HFFc6 (cell line): ENCODE results near the gene PHACTR1. TPM values are rescaled to one million over a fixed set of nuclear protein-coding genes. Genes with fewer than 3 reads are reported as not detected.

Experiments
- DNase-seq: peaks from one replicate; pipeline ENCODE4 v3.0.0-alpha.2; 2018
- H3K27ac Mint-ChIP-seq: 2 replicates; pipeline ENCODE4 v1.8.0; 2020; ENCODE audit warnings: mild to moderate bottlenecking, mixed read lengths
- H3K27me3 Mint-ChIP-seq: 2 replicates; pipeline ENCODE4 v1.8.0; 2021; ENCODE audit warnings: mild to moderate bottlenecking, moderate library complexity, mixed read lengths; ENCODE audit not compliant: insufficient read depth
- H3K36me3 Mint-ChIP-seq: 2 replicates; pipeline ENCODE4 v1.8.0; 2021; ENCODE audit warnings: low read depth, mixed read lengths
- H3K4me1 Mint-ChIP-seq: 2 replicates; pipeline ENCODE4 v1.8.0; 2020; ENCODE audit warnings: low read depth, mixed read lengths
- H3K4me3 Mint-ChIP-seq: 2 replicates; pipeline ENCODE4 v1.8.0; 2020; ENCODE audit warnings: mild to moderate bottlenecking, moderate library complexity, mixed read lengths
- H3K9me3 Mint-ChIP-seq: 2 replicates; pipeline ENCODE4 v1.8.0; 2020; ENCODE audit warnings: mild to moderate bottlenecking, mixed read lengths
- CTCF ChIP-seq: fragments of 200-600 bp; sonication (generic); IDR thresholded peaks from 2 replicates; pipeline ENCODE4 v1.5.0; 2021; ENCODE audit warnings: antibody characterized with exemption, mild to moderate bottlenecking
- total RNA-seq, 6 experiments: library from RNA; stranded (reverse); fragmentation: NEBNext Ultra II Directional; extraction: Animal tissue kit (Norgen Biotek cat#: 25700); gene quantifications; 2 replicates in 1 of 6; 3 replicates in 5 of 6; pipeline ENCODE4 v1.2.3, GENCODE V29; 2021

PHACTR1 gene
- total RNA-seq, 6 experiments from 2014 or later: 2.5 to 4.7 (median 3.9) TPM

GRCh38 chr6:12890171-12890790 lies 173.7 kb downstream of the PHACTR1 start:
- Mint-ChIP-seq H3K4me3 (no peak overlapping the region), H3K36me3 (peaks cover 12% of the 10 kb centered on the region), H3K4me1 (peaks cover 10% of the 10 kb centered on the region; the same call in 1 of the 2 replicates), H3K27ac (no peak overlapping the region), H3K27me3 (peaks cover 6% of the 10 kb centered on the region), H3K9me3 (peaks cover 5% of the 10 kb centered on the region; the same call in 1 of the 2 replicates)
- TF ChIP-seq CTCF: peak; percentile 73
- DNase-seq: no peak

- H3K9me3 Mint-ChIP-seq: peaks cover 5% of the 10 kb centered on the region; the same call in 1 of the 2 replicates
- DNase-seq: no peak
- peaks cover 12% of the 10 kb centered on the region for H3K36me3 Mint-ChIP-seq
- no peak overlapping the region for H3K4me3 Mint-ChIP-seq
- H3K27ac Mint-ChIP-seq: no peak overlapping the region
- peaks cover 10% of the 10 kb centered on the region; the same call in 1 of the 2 replicates for H3K4me1 Mint-ChIP-seq
- H3K27me3 Mint-ChIP-seq: peaks cover 7% of the 10 kb centered on the region
- TF ChIP-seq CTCF: no peak
Measured at GRCh38 chr6:12891595-12891994, 175.0 kb downstream of the PHACTR1 start.

GRCh38 chr6:12892151-12892550 lies 175.6 kb downstream of the PHACTR1 start:
- Mint-ChIP-seq H3K4me1 (peaks cover 5% of the 10 kb centered on the region; the same call in 1 of the 2 replicates), H3K4me3 (no peak overlapping the region), H3K36me3 (peaks cover 12% of the 10 kb centered on the region), H3K9me3 (peaks cover 5% of the 10 kb centered on the region; the same call in 1 of the 2 replicates), H3K27me3 (peaks cover 9% of the 10 kb centered on the region), H3K27ac (no peak overlapping the region)
- TF ChIP-seq CTCF: no peak
- no peak for DNase-seq

- Mint-ChIP-seq H3K4me1 (no peaks in the 10 kb centered on the region), H3K9me3 (peaks cover 5% of the 10 kb centered on the region; the same call in 1 of the 2 replicates), H3K27ac (no peak overlapping the region), H3K27me3 (peaks cover 10% of the 10 kb centered on the region), H3K36me3 (peaks cover 12% of the 10 kb centered on the region), H3K4me3 (no peak overlapping the region)
- no peak for TF ChIP-seq CTCF
- DNase-seq: no peak
Measured at GRCh38 chr6:12893036-12893435, 176.5 kb downstream of the PHACTR1 start.

GRCh38 chr6:12895721-12896120 lies 179.2 kb downstream of the PHACTR1 start:
- Mint-ChIP-seq H3K36me3 (peaks cover 8% of the 10 kb centered on the region), H3K27ac (no peak overlapping the region), H3K4me3 (no peak overlapping the region), H3K27me3 (peaks cover 18% of the 10 kb centered on the region), H3K4me1 (no peaks in the 10 kb centered on the region), H3K9me3 (peaks cover 5% of the 10 kb centered on the region; the same call in 1 of the 2 replicates)
- no peak for TF ChIP-seq CTCF
- DNase-seq: no peak
